Measurements from ENCODE around the gene COA4.
"Not testable (repeated sequence)": the region's sequence is repeated elsewhere in the genome, so short reads cannot be mapped to it uniquely, and the experiment has no call there.

Gene COA4

DNA sequence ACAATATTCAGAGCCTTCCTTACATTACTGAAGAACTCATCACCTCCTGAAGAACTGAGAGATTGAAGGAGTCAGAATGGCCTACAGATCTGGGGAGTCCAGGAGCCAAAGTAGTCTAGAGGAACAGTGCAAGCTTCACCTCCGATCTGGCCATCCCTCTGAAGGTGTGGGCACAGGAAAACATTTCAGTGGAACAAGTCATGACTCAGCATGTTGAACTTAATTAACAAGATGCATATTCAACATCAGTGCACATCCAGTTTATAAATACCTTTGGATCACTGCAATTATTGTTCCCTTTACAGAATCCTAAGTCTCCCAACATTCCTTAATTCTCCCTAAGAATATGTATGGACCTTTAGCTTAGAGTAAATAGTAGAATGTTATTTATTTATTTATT is 25.7 kb upstream of the COA4 start:
- H3K4me3 ChIP-seq (ENCODE audit: low read depth, low read length), result no peak overlapping the region

DNA sequence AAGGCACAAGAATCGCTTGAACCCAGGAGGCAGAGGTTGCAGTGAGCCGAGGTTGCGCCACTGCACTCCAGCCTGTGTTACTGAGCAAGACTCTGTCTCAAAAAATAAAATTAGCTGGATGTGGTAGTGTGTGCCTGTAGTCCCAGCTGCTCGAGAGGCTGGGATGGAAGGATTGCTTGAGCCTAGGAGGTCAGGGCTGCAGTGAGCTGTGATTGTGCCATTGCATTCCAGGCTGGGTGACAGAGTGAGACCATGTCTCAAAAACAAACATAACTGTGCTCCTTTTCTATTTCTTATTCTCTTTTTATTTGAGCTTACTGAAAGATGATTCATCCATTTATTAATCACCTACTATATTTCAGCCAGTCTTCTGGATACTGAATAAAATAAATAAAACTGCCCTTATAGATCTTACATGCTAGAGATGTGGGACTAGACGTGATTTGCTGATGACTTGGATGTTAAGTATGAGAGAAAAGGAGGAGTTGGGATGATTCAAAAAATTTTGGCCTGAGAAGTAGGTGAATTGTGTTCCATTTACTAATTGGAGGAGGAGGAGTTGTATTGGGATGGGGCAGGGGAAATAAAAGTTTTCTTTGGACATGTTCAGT is 18.2 kb upstream of the COA4 start:
- no peak overlapping the region for H3K4me3 ChIP-seq (ENCODE audit: low read depth, low read length)
- TF ChIP-seq, protein P1, sequence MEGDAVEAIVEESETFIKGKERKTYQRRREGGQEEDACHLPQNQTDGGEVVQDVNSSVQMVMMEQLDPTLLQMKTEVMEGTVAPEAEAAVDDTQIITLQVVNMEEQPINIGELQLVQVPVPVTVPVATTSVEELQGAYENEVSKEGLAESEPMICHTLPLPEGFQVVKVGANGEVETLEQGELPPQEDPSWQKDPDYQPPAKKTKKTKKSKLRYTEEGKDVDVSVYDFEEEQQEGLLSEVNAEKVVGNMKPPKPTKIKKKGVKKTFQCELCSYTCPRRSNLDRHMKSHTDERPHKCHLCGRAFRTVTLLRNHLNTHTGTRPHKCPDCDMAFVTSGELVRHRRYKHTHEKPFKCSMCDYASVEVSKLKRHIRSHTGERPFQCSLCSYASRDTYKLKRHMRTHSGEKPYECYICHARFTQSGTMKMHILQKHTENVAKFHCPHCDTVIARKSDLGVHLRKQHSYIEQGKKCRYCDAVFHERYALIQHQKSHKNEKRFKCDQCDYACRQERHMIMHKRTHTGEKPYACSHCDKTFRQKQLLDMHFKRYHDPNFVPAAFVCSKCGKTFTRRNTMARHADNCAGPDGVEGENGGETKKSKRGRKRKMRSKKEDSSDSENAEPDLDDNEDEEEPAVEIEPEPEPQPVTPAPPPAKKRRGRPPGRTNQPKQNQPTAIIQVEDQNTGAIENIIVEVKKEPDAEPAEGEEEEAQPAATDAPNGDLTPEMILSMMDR (conservative IDR thresholded peaks at IDR 0.05; ENCODE audit: low read depth, low read length), result no peak
- no peak for DNase-seq (ENCODE audit: low read depth)

More for the DNA sequence above, 25.7 kb upstream of the COA4 start:
- no peak for DNase-seq (ENCODE audit: low read depth)
- TF ChIP-seq, protein P1 (conservative IDR thresholded peaks at IDR 0.05; ENCODE audit: low read depth, low read length), result no peak

DNA sequence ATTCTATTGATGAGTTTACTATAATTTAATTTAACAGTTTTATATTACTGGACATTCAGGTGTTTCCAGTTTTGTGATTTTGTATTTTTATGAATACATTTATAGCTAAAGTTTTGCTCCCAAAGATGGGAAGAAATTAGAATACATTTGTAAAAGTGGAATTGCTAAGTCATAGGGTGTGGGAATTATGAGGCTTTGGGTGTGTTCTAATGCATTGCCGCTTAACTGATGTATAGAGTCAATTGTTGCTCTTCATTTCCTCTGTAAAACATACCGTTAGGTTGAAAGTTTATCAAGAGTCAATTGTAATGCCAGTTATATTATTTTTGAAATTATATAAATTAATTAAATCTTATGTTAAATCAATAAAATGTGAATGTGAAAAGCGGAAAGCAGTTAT is 16.4 kb upstream of the COA4 start:
- TF ChIP-seq, protein P1 (conservative IDR thresholded peaks at IDR 0.05; ENCODE audit: low read depth, low read length), result no peak
- no peak overlapping the region for H3K4me3 ChIP-seq (ENCODE audit: low read depth, low read length)
- DNase-seq (ENCODE audit: low read depth), result no peak

DNA sequence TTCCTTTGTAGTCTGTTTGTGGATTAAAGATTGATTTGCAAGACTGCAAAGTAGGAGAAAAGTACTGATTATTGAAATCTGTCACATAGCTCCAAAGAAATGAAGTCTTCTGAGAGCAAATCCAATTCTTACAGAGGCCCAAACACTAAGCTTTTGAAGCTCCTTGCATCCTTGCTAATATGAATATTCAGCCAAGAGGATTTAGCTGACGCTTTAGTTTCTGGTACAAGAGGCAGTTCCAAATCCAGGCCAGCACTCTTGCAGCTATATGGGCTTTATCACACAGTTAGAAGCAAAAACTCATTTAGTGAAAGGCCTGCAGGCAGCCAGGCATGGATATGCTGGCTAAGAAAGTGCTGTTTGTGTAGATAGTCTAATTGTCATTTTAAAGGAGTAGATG is 12.9 kb upstream of the COA4 start:
- no peak overlapping the region for H3K4me3 ChIP-seq (ENCODE audit: low read depth, low read length)
- no peak for DNase-seq (ENCODE audit: low read depth)
- TF ChIP-seq, protein P1 (conservative IDR thresholded peaks at IDR 0.05; ENCODE audit: low read depth, low read length), result no peak

DNA sequence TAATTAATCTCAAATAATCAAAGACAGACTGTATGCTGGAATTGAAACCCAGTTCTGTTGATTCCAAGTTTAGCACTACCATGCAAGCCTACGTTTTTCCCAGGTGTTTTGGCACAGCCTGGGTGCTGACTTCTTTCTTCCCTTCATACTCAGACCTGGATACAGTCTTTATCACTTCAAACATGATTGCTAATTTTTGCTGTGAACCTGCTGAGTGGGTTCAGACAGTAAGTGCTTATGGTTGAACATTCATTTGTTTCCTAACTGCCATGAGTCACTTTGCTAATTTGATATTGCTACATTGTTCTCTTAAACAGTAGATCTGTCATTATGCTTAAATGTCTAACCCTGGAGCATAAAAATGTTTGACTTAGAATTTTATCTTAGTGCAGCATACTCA is 12.4 kb upstream of the COA4 start:
- DNase-seq (ENCODE audit: low read depth), result no peak
- TF ChIP-seq, protein P1 (conservative IDR thresholded peaks at IDR 0.05; ENCODE audit: low read depth, low read length), result no peak
- H3K4me3 ChIP-seq (ENCODE audit: low read depth, low read length), result no peak overlapping the region

DNA sequence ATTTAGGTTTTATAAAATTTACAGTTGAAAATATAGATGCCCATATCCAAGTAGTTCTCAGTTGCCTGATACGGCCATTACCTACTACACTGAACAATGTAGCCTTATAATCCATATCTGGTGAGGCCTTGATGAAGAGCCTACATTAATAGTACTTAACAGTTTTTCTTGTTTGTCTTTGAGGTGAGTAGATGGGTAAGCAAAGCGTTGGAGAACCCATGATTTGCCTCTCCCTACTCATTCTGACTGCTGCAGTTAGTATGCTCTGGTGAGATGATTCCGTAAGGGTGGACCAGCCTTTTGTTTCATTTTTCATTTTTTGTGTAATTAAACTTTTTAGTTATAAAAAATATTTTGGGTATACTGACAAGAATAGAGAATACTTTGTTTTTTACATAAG is 11.6 kb upstream of the COA4 start:
- no peak for DNase-seq (ENCODE audit: low read depth)
- H3K4me3 ChIP-seq (ENCODE audit: low read depth, low read length), result no peak overlapping the region
- TF ChIP-seq, protein P1 (conservative IDR thresholded peaks at IDR 0.05; ENCODE audit: low read depth, low read length), result no peak

DNA sequence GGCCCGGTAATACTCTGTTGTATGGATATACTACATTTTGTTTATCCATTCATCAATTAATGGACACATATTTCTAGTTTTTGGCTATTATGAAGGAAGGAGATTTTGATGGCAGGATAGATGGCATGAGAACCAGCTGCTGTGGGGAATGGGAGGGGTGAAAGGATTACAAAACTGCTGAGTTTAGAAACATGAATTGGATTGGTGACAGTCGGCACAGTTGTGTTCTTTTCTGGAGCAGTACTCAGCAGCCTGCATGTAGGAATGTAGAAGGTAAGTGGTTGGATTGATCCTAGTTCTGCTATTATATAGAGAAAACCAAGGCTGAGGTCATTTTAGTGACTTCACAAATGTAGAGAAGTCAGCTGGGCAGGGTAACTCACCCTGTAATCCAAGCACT is 7.2 kb upstream of the COA4 start:
- DNase-seq (ENCODE audit: low read depth), result no peak
- no peak overlapping the region for H3K4me3 ChIP-seq (ENCODE audit: low read depth, low read length)
- TF ChIP-seq, protein P1 (conservative IDR thresholded peaks at IDR 0.05; ENCODE audit: low read depth, low read length), result no peak

DNA sequence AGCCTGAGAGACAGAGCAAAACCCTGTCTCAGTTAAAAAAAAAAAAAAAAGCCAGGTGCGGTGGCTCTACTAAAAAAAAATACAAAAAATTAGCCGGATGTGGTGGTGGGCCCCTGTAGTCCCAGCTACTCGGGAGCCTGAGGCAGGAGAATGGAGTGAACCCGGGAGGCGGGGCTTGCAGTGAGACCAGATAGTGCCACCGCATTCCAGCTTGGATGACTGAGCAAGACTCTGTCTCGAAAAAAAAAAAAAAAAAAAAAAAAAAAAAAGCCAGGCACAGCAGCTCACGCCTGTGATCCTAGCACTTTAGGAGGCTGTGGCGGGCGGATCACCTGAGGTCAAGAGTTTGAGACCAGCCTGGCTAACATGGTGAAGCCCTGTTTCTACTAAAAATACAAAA is 3.8 kb upstream of the COA4 start:
- H3K4me3 ChIP-seq (ENCODE audit: low read depth, low read length); DNase-seq (ENCODE audit: low read depth): not testable (repeated sequence)
